ENCODE measurements around the gene SLC41A3.

- no peak for TF ChIP-seq CTCF (IDR thresholded peaks at IDR 0.05)
- no peak for TF ChIP-seq POLR2A (IDR thresholded peaks at IDR 0.05)
Measured at GRCh38 chr3:126124148-126124868, 40.4 kb upstream of the SLC41A3 start.

Measured in gastroesophageal sphincter (tissue), 3 donors.